Measurements from ENCODE around the gene FLVCR2.
A peak's percentile ranks its signal among the peaks of the same experiment; 100 is the strongest.

The FLVCR2 gene

DNA sequence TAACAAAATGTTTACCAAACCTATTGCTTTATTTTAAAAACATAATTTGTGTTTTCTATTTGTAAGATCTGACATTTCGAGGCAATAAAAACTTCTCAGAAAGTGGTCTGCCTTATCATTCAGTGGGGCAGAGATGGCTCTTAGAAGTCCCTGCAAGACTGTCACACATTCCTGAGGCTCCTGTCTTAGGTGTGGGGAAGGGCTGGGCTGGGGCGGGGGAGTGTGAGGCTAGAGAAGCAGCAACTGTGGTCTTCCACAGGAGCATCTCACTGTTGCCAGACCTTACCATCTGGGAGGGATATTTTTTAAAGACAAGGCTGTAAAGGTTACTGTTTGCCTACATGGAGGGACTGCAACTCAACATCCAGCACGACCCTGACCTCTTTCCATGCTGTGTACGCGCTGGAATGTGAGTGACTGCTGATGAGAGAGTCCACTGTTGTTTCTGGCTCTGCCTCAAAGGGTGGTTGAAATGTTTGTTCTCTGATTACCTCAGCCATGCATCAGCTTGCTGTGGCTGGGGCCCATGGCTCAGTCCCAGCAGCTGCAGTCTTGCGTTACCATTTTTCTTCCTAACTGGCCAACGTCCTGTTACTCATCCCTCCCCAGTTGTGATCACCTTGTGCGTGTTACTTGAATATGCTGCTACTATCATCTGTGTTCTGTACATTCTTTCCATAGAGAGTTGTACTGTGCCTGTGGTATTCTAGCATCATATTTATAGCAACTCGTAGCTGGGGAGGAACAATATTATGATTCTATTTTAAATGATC lies 69.8 kb downstream of the FLVCR2 start:
- H3K4me3 ChIP-seq (ENCODE audit: low read depth, low read length) = no peak overlapping the region
- TF ChIP-seq, protein P1, sequence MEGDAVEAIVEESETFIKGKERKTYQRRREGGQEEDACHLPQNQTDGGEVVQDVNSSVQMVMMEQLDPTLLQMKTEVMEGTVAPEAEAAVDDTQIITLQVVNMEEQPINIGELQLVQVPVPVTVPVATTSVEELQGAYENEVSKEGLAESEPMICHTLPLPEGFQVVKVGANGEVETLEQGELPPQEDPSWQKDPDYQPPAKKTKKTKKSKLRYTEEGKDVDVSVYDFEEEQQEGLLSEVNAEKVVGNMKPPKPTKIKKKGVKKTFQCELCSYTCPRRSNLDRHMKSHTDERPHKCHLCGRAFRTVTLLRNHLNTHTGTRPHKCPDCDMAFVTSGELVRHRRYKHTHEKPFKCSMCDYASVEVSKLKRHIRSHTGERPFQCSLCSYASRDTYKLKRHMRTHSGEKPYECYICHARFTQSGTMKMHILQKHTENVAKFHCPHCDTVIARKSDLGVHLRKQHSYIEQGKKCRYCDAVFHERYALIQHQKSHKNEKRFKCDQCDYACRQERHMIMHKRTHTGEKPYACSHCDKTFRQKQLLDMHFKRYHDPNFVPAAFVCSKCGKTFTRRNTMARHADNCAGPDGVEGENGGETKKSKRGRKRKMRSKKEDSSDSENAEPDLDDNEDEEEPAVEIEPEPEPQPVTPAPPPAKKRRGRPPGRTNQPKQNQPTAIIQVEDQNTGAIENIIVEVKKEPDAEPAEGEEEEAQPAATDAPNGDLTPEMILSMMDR (IDR thresholded peaks at IDR 0.05; ENCODE audit: control insufficient read depth, extremely low read depth, insufficient read depth) = no peak
- DNase-seq (ENCODE audit: low read depth) = peak; percentile 91

DNA sequence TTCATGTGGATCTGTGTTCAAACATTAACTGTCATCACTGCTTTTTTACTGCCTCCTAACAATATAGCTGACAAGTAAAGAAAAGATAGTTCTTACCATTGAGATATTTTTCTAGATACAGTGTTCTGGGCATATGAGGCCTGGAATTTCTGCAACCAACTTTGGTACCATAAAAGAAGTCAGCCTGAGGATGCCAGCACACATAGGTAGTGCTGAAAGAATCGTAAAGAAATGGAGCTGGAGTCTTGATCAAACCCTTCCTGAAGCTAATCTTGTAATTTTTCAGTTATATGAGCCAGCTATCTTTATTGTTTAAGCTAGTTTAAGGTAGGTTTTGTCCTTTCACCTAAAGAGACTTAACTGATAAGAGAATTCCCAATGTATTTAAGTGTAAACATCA lies 70.9 kb downstream of the FLVCR2 start:
- no peak for DNase-seq (ENCODE audit: low read depth)
- TF ChIP-seq, protein P1 (IDR thresholded peaks at IDR 0.05; ENCODE audit: control insufficient read depth, extremely low read depth, insufficient read depth) = no peak
- no peak overlapping the region for H3K4me3 ChIP-seq (ENCODE audit: low read depth, low read length)

DNA sequence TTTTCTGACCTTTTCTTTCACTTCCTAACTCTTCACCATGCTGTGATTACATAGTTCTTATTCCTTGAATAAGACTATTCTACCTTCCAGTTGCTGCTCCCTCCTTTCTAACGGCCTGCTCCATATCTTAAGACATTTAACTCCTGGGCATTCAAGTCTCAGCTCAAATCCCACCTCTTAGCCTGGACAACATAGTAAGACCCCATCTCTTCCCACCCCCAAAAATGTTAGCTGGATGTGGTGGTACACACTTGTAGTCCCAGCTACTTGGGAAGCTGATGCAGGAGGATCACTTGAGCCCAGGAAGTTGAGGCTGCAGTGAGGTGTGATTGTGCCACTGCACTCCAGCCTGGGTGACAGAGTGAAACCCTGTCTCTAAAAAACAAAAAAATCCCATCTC lies 71.4 kb downstream of the FLVCR2 start:
- H3K4me3 ChIP-seq (ENCODE audit: low read depth, low read length) = no peak overlapping the region
- TF ChIP-seq, protein P1 (IDR thresholded peaks at IDR 0.05; ENCODE audit: control insufficient read depth, extremely low read depth, insufficient read depth) = no peak
- DNase-seq (ENCODE audit: low read depth) = no peak

DNA sequence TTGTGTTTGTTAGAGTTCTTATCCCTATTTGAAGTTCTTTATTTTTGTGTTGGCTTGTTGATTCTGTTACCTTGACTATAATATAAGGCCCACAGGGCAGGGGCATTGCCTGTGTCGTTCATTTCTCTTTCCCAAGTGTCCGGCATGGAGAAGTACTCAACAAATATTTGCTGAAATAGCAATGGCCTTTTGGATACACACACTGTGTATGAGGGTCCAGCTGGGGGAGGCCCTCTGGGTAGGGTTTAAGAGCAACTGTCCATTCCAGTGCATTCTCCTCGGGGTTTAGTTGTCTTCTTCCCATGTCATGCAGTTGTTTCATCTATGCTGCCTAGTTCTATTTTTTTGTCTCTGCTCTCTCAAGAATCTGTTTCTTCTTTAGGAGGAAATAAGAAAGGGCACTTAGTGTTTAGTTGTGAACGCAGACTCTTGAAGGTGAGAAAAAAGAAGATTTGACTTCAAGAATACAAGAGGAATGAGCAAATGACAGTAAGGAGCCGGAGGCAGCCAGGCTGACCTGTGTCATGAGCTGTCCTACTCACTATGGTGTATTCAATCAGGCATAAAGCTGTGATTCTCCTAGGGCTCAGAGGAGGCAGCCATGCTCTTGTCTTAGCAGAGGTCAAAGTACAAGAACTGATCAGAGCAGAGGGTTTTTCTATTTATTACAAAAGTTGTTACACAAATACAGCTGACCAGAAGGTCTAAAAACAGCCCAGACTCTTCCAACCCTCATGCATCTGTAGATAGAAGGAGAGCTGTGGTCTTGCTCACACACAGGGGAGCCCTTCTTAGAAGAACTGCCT lies 72.0 kb downstream of the FLVCR2 start:
- DNase-seq (ENCODE audit: low read depth) = no peak
- TF ChIP-seq, protein P1 (IDR thresholded peaks at IDR 0.05; ENCODE audit: control insufficient read depth, extremely low read depth, insufficient read depth) = no peak
- no peak overlapping the region for H3K4me3 ChIP-seq (ENCODE audit: low read depth, low read length)

DNA sequence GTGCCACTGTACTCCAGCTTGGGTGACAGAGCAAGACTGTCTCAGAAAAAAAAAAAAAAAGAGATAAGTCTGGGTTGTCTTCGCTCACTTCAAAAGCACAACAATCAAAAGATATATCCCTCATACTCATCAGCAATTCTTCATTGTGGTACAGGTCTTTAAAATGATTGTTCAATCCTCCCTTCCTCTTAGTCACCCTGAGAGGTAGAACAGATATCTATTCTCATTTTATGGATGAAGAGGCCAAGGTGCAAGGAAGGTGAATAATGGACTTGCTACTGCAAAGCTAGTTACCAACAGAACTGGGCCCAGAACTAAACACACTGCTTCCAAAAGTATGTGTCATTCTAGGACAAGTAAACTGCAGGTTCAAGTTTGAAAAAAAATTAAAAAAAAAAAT lies 75.1 kb downstream of the FLVCR2 start:
- DNase-seq (ENCODE audit: low read depth) = no peak
- TF ChIP-seq, protein P1 (IDR thresholded peaks at IDR 0.05; ENCODE audit: control insufficient read depth, extremely low read depth, insufficient read depth) = no peak
- no peak overlapping the region for H3K4me3 ChIP-seq (ENCODE audit: low read depth, low read length)

DNA sequence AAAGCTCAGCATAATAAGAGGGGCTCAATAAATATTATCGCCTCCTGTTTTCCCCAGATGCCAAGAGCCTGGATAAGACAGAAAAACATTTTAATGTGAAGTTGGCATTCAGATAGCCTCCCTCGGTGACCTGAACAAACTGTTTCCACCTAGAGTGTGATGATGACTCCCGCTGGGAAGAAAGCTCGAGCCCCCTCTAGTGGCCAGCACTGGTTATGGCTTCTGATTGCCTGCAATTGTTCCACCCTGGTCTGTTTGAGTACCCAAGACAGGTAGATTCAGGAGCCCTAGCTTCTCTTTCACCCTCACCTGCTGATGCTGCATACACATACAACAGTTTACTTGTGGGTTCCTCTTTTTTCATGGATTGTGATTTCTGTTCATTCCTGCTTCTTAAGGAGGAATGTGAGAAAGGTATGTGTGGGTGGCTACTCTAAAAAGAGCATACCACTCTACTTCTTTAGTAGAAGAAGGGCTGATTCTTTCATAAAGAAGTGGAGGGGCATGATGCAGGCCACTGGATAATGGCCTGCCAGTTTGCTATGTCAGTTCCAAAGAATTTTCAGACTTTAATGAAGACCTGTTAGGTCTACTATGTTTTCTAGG lies 75.8 kb downstream of the FLVCR2 start:
- peak; percentile 30 for DNase-seq (ENCODE audit: low read depth)
- TF ChIP-seq, protein P1 (IDR thresholded peaks at IDR 0.05; ENCODE audit: control insufficient read depth, extremely low read depth, insufficient read depth) = peak; percentile 95
- H3K4me3 ChIP-seq (ENCODE audit: low read depth, low read length) = no peak overlapping the region
